HG02642 (cell line): Measurements from ENCODE around the gene ATP13A1.
"Not testable (repeated sequence)": the region's sequence is repeated elsewhere in the genome, so short reads cannot be mapped to it uniquely, and the experiment has no call there.

ENCODE experiments used
- ATAC-seq: cut with Tn5 transposase; IDR thresholded peaks from one replicate; pipeline ENCODE4 v1.9.1; 2021; ENCODE audit warnings: mild to moderate bottlenecking; ENCODE audit not compliant: unreplicated experiment, poor library complexity

ATP13A1 gene

GRCh38 chr19:19665420-19665948, 2.0 kb upstream of the ATP13A1 start:
- not testable (repeated sequence) for ATAC-seq

- ATAC-seq = no peak
Measured at GRCh38 chr19:19662871-19663255, 613 bp downstream of the ATP13A1 start.

- no peak for ATAC-seq
Measured at GRCh38 chr19:19662344-19662743, 1.1 kb downstream of the ATP13A1 start.

GRCh38 chr19:19661675-19662251, 1.7 kb downstream of the ATP13A1 start:
- ATAC-seq = no peak

GRCh38 chr19:19661141-19661674, 2.3 kb downstream of the ATP13A1 start:
- no peak for ATAC-seq

- ATAC-seq = no peak
Measured at GRCh38 chr19:19659646-19660245, 3.7 kb downstream of the ATP13A1 start.

- no peak for ATAC-seq
Measured at GRCh38 chr19:19657397-19657783, 6.1 kb downstream of the ATP13A1 start.

- ATAC-seq = no peak
Measured at GRCh38 chr19:19656451-19657396, 6.8 kb downstream of the ATP13A1 start.

GRCh38 chr19:19655641-19656343, 7.7 kb downstream of the ATP13A1 start:
- ATAC-seq = no peak

GRCh38 chr19:19655051-19655594, 8.4 kb downstream of the ATP13A1 start:
- ATAC-seq = no peak

- no peak for ATAC-seq
Measured at GRCh38 chr19:19654441-19654840, 9.0 kb downstream of the ATP13A1 start.

GRCh38 chr19:19653597-19654147, 9.8 kb downstream of the ATP13A1 start:
- no peak for ATAC-seq

- ATAC-seq = no peak
Measured at GRCh38 chr19:19652482-19653295, 10.8 kb downstream of the ATP13A1 start.

GRCh38 chr19:19651076-19651475, 12.4 kb downstream of the ATP13A1 start:
- ATAC-seq = no peak

GRCh38 chr19:19650331-19650730, 13.1 kb downstream of the ATP13A1 start:
- ATAC-seq = no peak

- ATAC-seq = no peak
Measured at GRCh38 chr19:19649580-19649995, 13.9 kb downstream of the ATP13A1 start.

GRCh38 chr19:19649155-19649554, 14.3 kb downstream of the ATP13A1 start:
- no peak for ATAC-seq

GRCh38 chr19:19647037-19647835, 16.2 kb downstream of the ATP13A1 start:
- no peak for ATAC-seq
